HepG2 (cell line): ENCODE results near the gene OGFOD3. TPM values are rescaled to one million over a fixed set of nuclear protein-coding genes. Genes with fewer than 3 reads are reported as not detected.
A peak's percentile ranks its signal among the peaks of the same experiment; 100 is the strongest.

Source experiments
- ATF5 ChIP-seq: sonication (generic); formaldehyde crosslinking; IDR thresholded peaks from 2 replicates; pipeline ENCODE4 v1.4.0; 2020; ENCODE audit warnings: mild to moderate bottlenecking, low read depth, missing genetic modification reagents
- BATF2 ChIP-seq: sonication (generic); formaldehyde crosslinking; IDR thresholded peaks from 2 replicates; pipeline ENCODE4 v1.8.0; 2022; ENCODE audit warnings: mild to moderate bottlenecking, missing genetic modification reagents, moderate library complexity
- CENPT ChIP-seq: sonication (generic); formaldehyde crosslinking; IDR thresholded peaks from 2 replicates; pipeline ENCODE4 v1.8.0; 2022; ENCODE audit warnings: low read depth, mild to moderate bottlenecking, moderate library complexity, missing genetic modification reagents
- FOXA3 ChIP-seq: IDR thresholded peaks from 2 replicates; pipeline ENCODE4 v1.6.1; 2016; ENCODE audit warnings: missing genetic modification reagents, missing compliant biosample characterization
- HNRNPLL ChIP-seq: fragments of 200-400 bp; formaldehyde crosslinking; IDR thresholded peaks from 2 replicates; pipeline ENCODE4 v1.6.1; 2017; ENCODE audit warnings: mild to moderate bottlenecking, low read depth, low read length; ENCODE audit not compliant: poor library complexity, severe bottlenecking
- SRY ChIP-seq: sonication (generic); formaldehyde crosslinking; IDR thresholded peaks from 2 replicates; pipeline ENCODE4 v1.8.0; 2022; ENCODE audit warnings: mild to moderate bottlenecking, missing genetic modification reagents
- TGIF2 ChIP-seq: IDR thresholded peaks from 2 replicates; pipeline ENCODE4 v1.6.1; 2016; ENCODE audit warnings: control low read depth, missing compliant biosample characterization
- THRA ChIP-seq: sonication (generic); formaldehyde crosslinking; IDR thresholded peaks from 2 replicates; pipeline ENCODE4 v1.4.0; 2020; ENCODE audit warnings: missing genetic modification reagents, borderline replicate concordance
- TP53 ChIP-seq: sonication (generic); formaldehyde crosslinking; conservative IDR thresholded peaks from 2 replicates; pipeline ENCODE4 v1.4.0; 2020; ENCODE audit warnings: missing genetic modification reagents
- ZBTB49 ChIP-seq: sonication (generic); formaldehyde crosslinking; IDR thresholded peaks from 2 replicates; pipeline ENCODE4 v1.4.0; 2020; ENCODE audit warnings: missing genetic modification reagents, borderline replicate concordance
- ZNF263 ChIP-seq: sonication (generic); formaldehyde crosslinking; IDR thresholded peaks from 2 replicates; pipeline ENCODE4 v1.4.0; 2020; ENCODE audit warnings: missing genetic modification reagents
- polyA plus RNA-seq, 8 experiments: library from polyadenylated mRNA; depleted of rRNA in 3 of 8; stranded (reverse) in 7 of 8; unstranded in 1 of 8; fragments of >200 nt; fragmentation: Illumina TruSeq in 4 of 8; extraction: Trizol in 4 of 8; gene quantifications; 2 replicates each; pipeline versions ENCODE4 v1.2.1 to v1.2.3, GENCODE V29; 2011 to 2016; ENCODE audit warnings: low read depth in 4 of 8, missing spikeins in 1 of 8, mixed read lengths in 1 of 8; ENCODE audit not compliant: insufficient read depth in 1 of 8
- total RNA-seq, 5 experiments: library from RNA; depleted of rRNA; stranded (reverse); fragments of >200 nt; fragmentation: Illumina TruSeq; extraction: Trizol; gene quantifications; 2 replicates each; pipeline ENCODE4 v1.2.3, GENCODE V29; 2016; ENCODE audit warnings: low read depth in 1 of 5
- TF ChIP-seq, protein P1 (sequence below): sonication (generic); formaldehyde crosslinking; IDR thresholded peaks from 2 replicates; pipeline ENCODE4 v1.4.0; 2020; ENCODE audit warnings: mild to moderate bottlenecking, missing genetic modification reagents
- TF ChIP-seq, protein P2 (sequence below): sonication (generic); formaldehyde crosslinking; IDR thresholded peaks from 2 replicates; pipeline ENCODE4 v1.8.1; 2022; ENCODE audit warnings: mild to moderate bottlenecking, missing genetic modification reagents

Gene OGFOD3
- total and polyA plus RNA-seq, 2 of the 13 experiments (the other 11 are each of a cell fraction or from before 2014, with no cell fraction given): 40.0 to 42.1 TPM

- TF ChIP-seq ZBTB49 (CRISPR knock-in tag) (no peak), ATF5 (no peak), HNRNPLL (no peak), THRA (CRISPR knock-in tag) (no peak; the same call in 1 of the 2 replicates), ZNF263 (CRISPR knock-in tag) (peak; percentile 45; the same call in 1 of the 2 replicates), TP53 (CRISPR knock-in tag) (no peak; the same call in 1 of the 2 replicates), CENPT (CRISPR knock-in tag) (no peak), BATF2 (no peak), TGIF2 (CRISPR knock-in tag) (no peak), SRY (CRISPR knock-in tag) (0 out of 2 replicates have a peak, but pooled peaks have one; percentile 15), FOXA3 (peak; percentile 93)
- TF ChIP-seq, protein P1, sequence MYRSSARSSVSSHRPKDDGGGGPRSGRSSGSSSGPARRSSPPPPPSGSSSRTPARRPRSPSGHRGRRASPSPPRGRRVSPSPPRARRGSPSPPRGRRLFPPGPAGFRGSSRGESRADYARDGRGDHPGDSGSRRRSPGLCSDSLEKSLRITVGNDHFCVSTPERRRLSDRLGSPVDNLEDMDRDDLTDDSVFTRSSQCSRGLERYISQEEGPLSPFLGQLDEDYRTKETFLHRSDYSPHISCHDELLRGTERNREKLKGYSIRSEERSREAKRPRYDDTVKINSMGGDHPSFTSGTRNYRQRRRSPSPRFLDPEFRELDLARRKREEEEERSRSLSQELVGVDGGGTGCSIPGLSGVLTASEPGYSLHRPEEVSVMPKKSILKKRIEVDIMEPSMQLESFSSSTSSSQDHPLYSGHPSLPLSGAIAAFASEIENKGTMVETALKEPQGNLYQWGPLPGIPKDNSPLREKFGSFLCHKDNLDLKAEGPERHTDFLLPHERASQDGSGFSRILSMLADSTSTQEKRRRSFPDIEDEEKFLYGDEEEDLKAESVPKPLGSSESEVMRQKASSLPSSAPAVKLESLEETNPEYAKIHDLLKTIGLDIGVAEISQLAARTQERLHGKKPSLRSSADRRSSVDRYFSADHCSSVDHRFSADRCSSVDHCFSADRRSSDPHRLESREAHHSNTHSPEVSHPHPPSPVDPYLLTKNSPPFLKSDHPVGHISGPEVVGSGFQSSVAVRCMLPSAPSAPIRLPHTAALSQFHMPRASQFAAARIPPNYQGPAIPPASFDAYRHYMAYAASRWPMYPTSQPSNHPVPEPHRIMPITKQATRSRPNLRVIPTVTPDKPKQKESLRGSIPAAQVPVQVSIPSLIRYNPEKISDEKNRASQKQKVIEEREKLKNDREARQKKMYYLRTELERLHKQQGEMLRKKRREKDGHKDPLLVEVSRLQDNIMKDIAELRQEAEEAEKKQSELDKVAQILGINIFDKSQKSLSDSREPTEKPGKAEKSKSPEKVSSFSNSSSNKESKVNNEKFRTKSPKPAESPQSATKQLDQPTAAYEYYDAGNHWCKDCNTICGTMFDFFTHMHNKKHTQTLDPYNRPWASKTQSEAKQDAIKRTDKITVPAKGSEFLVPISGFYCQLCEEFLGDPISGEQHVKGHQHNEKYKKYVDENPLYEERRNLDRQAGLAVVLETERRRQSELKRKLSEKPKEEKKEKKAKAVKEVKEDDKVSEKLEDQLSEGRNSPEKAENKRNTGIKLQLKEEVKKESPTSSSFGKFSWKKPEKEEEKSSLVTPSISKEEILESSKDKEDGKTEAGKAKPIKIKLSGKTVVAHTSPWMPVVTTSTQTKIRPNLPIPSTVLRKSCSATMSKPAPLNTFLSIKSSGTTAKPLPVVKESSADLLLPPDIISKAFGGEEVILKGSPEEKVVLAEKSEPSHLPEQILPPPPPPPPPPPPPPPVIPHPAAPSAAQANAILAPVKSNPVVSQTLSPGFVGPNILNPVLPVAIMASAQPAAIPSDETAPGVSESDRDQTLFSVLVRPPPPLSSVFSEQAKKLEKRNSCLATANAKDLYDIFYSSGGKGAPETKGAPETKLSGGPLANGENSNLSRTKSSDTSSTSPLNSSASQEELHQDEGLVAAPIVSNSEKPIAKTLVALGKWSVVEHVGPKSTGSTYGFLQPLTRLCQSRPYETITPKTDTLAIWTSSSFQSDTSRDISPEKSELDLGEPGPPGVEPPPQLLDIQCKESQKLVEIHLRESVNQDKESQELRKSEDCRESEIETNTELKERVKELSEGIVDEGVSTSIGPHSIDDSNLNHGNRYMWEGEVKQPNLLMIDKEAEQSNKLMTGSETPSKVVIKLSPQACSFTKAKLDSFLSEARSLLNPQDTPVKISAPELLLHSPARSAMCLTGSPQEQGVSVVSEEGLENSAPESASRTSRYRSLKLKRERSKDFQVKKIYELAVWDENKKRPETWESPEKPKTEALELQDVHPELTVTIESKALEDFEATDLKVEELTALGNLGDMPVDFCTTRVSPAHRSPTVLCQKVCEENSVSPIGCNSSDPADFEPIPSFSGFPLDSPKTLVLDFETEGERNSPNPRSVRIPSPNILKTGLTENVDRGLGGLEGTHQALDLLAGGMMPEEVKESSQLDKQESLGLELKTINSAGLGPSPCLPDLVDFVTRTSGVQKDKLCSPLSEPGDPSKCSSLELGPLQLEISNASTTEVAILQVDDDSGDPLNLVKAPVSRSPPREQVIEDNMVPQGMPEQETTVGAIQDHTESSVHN (CRISPR knock-in tag): no peak; the same call in 1 of the 2 replicates
- TF ChIP-seq, protein P2, sequence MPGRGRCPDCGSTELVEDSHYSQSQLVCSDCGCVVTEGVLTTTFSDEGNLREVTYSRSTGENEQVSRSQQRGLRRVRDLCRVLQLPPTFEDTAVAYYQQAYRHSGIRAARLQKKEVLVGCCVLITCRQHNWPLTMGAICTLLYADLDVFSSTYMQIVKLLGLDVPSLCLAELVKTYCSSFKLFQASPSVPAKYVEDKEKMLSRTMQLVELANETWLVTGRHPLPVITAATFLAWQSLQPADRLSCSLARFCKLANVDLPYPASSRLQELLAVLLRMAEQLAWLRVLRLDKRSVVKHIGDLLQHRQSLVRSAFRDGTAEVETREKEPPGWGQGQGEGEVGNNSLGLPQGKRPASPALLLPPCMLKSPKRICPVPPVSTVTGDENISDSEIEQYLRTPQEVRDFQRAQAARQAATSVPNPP: no peak; the same call in 1 of the 2 replicates
Measured at GRCh38 chr17:82461827-82462524, 43.6 kb upstream of the OGFOD3 start (continued).
